A549 (cell line): ENCODE results near the gene KRT37. TPM values are rescaled to one million over a fixed set of nuclear protein-coding genes. Genes with fewer than 3 reads are reported as not detected.

ENCODE experiments used
- ATAC-seq, 2 experiments: fragments of 200-7000 bp in 1 of 2; fragments of >200 bp in 1 of 2; cut with Nextera tagmentation in 1 of 2; cut with Tn5 transposase in 1 of 2; 3 replicates each; pipeline versions ENCODE4 v1.8.0 to v1.9.1; 2018 to 2020; ENCODE audit warnings: mild to moderate bottlenecking in 1 of 2, moderate library complexity in 1 of 2
- CTCF ChIA-PET: fragments of 300-600 bp; sonication (Branson Sonifier 250); formaldehyde crosslinking; extraction: SDS; loops from one replicate; lab custom pipeline; 2021; ENCODE audit warnings: antibody characterized with exemption, inconsistent platforms; lab: Yijun Ruan, JAX
- POLR2A ChIA-PET: fragments of 350-600 bp; formaldehyde crosslinking; extraction: SDS; loops from one replicate; lab custom pipeline; 2021; ENCODE audit warnings: antibody characterized with exemption, inconsistent platforms; lab: Yijun Ruan, JAX
- DNase-seq, 2 experiments: peaks; one replicate each; pipeline versions ENCODE4 v3.0.0 to v3.0.0-alpha.2; 2011 to 2016; ENCODE audit warnings: low read depth in 1 of 2, low spot score in 1 of 2
- FAIRE-seq: peaks from 2 replicates; lab custom pipeline; 2011; peaks lifted over from hg19 to GRCh38; lab: Jason Lieb, UNC
- H3K27ac ChIP-seq, 2 experiments: fragments of >200 bp; sonication (Bioruptor Twin); formaldehyde crosslinking; 3 replicates each; pipeline ENCODE4 v1.5.1; 2016 to 2017
- H3K4me1 ChIP-seq: fragments of >200 bp; sonication (Bioruptor Twin); formaldehyde crosslinking; 3 replicates; pipeline ENCODE4 v1.6.1; 2016
- H3K4me2 ChIP-seq: fragments of >200 bp; sonication (Bioruptor Twin); formaldehyde crosslinking; 3 replicates; pipeline ENCODE4 v1.6.1; 2016
- H3K4me3 ChIP-seq: fragments of >200 bp; sonication (Bioruptor Twin); formaldehyde crosslinking; 3 replicates; pipeline ENCODE4 v1.5.1; 2016
- H3K9me3 ChIP-seq: fragments of >200 bp; sonication (Bioruptor Twin); formaldehyde crosslinking; 3 replicates; pipeline ENCODE4 v1.6.1; 2016
- BCL3 ChIP-seq: fragments of >200 bp; sonication (Bioruptor Twin); formaldehyde crosslinking; IDR thresholded peaks from 3 replicates; pipeline ENCODE4 v1.6.1; 2016
- CBX8 ChIP-seq: fragments of 200-600 bp; sonication (generic); IDR thresholded peaks from 2 replicates; pipeline ENCODE4 v1.6.1; 2016
- CHD4 ChIP-seq: fragments of 200-600 bp; sonication (generic); IDR thresholded peaks from 2 replicates; pipeline ENCODE4 v1.6.1; 2016; ENCODE audit warnings: antibody characterized with exemption, mild to moderate bottlenecking, borderline replicate concordance
- CTCF ChIP-seq: fragments of >200 bp; sonication (Bioruptor Twin); formaldehyde crosslinking; IDR thresholded peaks from 3 replicates; pipeline ENCODE4 v1.5.1; 2016
- E2F6 ChIP-seq: IDR thresholded peaks from 2 replicates; pipeline ENCODE4 v1.6.1; 2012; ENCODE audit warnings: low read depth, borderline replicate concordance
- ESRRA ChIP-seq: fragments of 150-350 bp; IDR thresholded peaks from 2 replicates; pipeline ENCODE4 v1.6.1; 2014; ENCODE audit warnings: mild to moderate bottlenecking, low read length, borderline replicate concordance
- GATA3 ChIP-seq: IDR thresholded peaks from 2 replicates; pipeline ENCODE4 v1.6.1; 2012; ENCODE audit warnings: borderline replicate concordance
- HDAC2 ChIP-seq: fragments of 200-600 bp; sonication (generic); IDR thresholded peaks from 2 replicates; pipeline ENCODE4 v1.6.1; 2016
- HOXB13 ChIP-seq: fragments of 250-450 bp; sonication (Bioruptor Pico); IDR thresholded peaks from 2 replicates; pipeline ENCODE4 v1.5.0; 2020; ENCODE audit warnings: low read depth, mild to moderate bottlenecking, moderate library complexity
- JUNB ChIP-seq: fragments of >200 bp; sonication (Bioruptor Twin); formaldehyde crosslinking; IDR thresholded peaks from 2 replicates; pipeline ENCODE4 v1.6.1; 2016
- MAX ChIP-seq: IDR thresholded peaks from 2 replicates; pipeline ENCODE4 v1.6.1; 2012
- MAZ ChIP-seq: fragments of 150-350 bp; IDR thresholded peaks from 2 replicates; pipeline ENCODE4 v1.6.1; 2014; ENCODE audit warnings: antibody characterized with exemption, low read depth, low read length, borderline replicate concordance
- NPAS2 ChIP-seq: fragments of 250-450 bp; sonication (Bioruptor Pico); IDR thresholded peaks from 2 replicates; pipeline ENCODE4 v1.8.0; 2022; ENCODE audit warnings: mild to moderate bottlenecking, moderate library complexity, borderline replicate concordance
- NR3C1 ChIP-seq: fragments of >200 bp; sonication (Bioruptor Twin); formaldehyde crosslinking; IDR thresholded peaks from 3 replicates; pipeline ENCODE4 v1.6.1; 2017
- PHF8 ChIP-seq: fragments of 200-600 bp; sonication (generic); IDR thresholded peaks from 2 replicates; pipeline ENCODE4 v1.6.1; 2016; ENCODE audit warnings: low read depth, mild to moderate bottlenecking, antibody characterized with exemption, moderate library complexity, borderline replicate concordance
- RFX5 ChIP-seq: fragments of 450-650 bp; IDR thresholded peaks from 2 replicates; pipeline ENCODE4 v1.7.1; 2014; ENCODE audit warnings: antibody characterized with exemption, mild to moderate bottlenecking, moderate library complexity
- TP53 ChIP-seq: fragments of 250-450 bp; sonication (Bioruptor Pico); IDR thresholded peaks from 2 replicates; pipeline ENCODE4 v1.5.0; 2021; ENCODE audit warnings: mild to moderate bottlenecking, moderate library complexity
- ZNF302 ChIP-seq: fragments of 250-450 bp; sonication (Bioruptor Pico); IDR thresholded peaks from 2 replicates; pipeline ENCODE4 v1.9.0; 2021; ENCODE audit warnings: inconsistent platforms, mild to moderate bottlenecking, moderate library complexity
- ZSCAN20 ChIP-seq: fragments of 250-450 bp; sonication (Bioruptor Pico); IDR thresholded peaks from 2 replicates; pipeline ENCODE4 v1.8.0; 2022; ENCODE audit warnings: mild to moderate bottlenecking, moderate library complexity
- WGBS: methylation state at CpG from one replicate; pipeline ENCODE4 v1.1.6; 2017; ENCODE audit errors: missing lambda C conversion rate; 5-methylcytosine and 5-hydroxymethylcytosine counted together
- polyA plus RNA-seq, 4 experiments: library from polyadenylated mRNA; depleted of rRNA in 3 of 4; stranded (reverse); fragments of >200 nt; fragmentation: RNase III in 1 of 4; extraction: RNeasy Plus Mini Kit Qiagen cat#74134 plus additional on column Dnase treatment in 1 of 4; gene quantifications; 2 replicates in 3 of 4; 3 replicates in 1 of 4; pipeline ENCODE4 v1.2.3, GENCODE V29; 2011 to 2017
- TF ChIP-seq, protein P1 (sequence below): fragments of >200 bp; sonication (Bioruptor Twin); formaldehyde crosslinking; IDR thresholded peaks from 2 replicates; pipeline ENCODE4 v1.6.1; 2016

The KRT37 gene
- polyA plus RNA-seq, 2 of the 4 experiments (the other 2 are of a cell fraction), result not detected

DNA sequence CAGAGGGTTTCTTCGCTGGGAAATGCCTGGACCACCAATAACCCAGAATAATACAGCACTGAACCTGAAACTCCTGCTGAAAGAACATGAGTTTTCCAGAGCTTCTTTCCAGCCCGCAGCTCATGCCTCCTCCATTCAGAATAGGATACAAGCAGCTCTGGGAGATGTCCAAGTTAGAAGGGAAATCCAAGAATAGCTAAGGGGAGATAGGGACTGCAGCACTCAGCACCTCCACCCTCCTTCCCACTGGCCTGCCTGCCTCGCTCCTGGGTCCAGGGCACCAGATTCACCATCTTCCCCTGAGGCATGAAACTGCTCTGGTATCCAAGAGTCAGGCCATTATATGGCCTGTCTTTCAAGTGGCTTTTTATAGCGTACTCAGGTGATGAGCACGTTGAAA lies 31.1 kb downstream of the KRT37 start (continued):
- TF ChIP-seq CTCF, result no peak
- TF ChIP-seq ZNF302, result no peak
- no peak for TF ChIP-seq BCL3
- no peak for TF ChIP-seq CBX8

DNA sequence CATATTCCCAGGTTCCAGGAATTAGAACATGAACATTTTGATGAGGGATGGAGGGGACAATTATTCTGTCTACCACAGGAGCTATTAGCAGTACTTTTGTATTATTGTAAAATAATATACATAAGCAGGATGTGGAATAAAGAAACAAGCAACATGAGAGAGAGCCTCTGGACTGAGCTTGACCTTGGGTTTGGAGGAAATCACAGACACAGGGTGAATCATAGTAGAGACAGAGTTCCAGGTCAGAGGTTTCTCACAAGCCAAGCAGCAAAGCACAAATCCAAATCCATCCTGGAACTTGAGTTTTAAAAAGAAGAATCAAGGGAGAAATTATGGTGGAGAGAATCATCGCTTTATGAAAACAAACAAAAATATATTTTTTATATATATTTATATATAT lies 32.1 kb downstream of the KRT37 start:
- 91% methylated on average over 1 of the region's 1 CpG for WGBS
- POLR2A ChIA-PET, result no interaction called here
- FAIRE-seq (no peak), DNase-seq (no peak), ATAC-seq (no peak)
- H3K4me2 ChIP-seq, result no peak overlapping the region
- H3K4me3 ChIP-seq, result no peak overlapping the region
- CTCF ChIA-PET, result interaction anchor here (1.4 to 1.6 kb wide), 3 partner anchors 18 to 535 kb away, joined by 3 to 4 read pairs (median 4); no protein-coding TSS in a partner anchor
- no peaks in the 10 kb centered on the region for H3K4me1 ChIP-seq
- 0 out of 3 replicates have a peak, but pooled peaks cover 5% of the 10 kb centered on the region for H3K9me3 ChIP-seq
- TF ChIP-seq NR3C1 (no peak), ZSCAN20 (CRISPR knock-in tag) (no peak), TP53 (CRISPR knock-in tag) (no peak), MAZ (no peak), JUNB (no peak), MAX (no peak), HOXB13 (CRISPR knock-in tag) (no peak), NPAS2 (CRISPR knock-in tag) (no peak), GATA3 (no peak), HDAC2 (no peak), PHF8 (no peak), E2F6 (no peak), RFX5 (no peak)
- TF ChIP-seq, protein P1, sequence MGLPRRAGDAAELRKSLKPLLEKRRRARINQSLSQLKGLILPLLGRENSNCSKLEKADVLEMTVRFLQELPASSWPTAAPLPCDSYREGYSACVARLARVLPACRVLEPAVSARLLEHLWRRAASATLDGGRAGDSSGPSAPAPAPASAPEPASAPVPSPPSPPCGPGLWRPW, result no peak
- no peak overlapping the region for H3K27ac ChIP-seq

GRCh38 chr17:41391535-41391934 lies 32.9 kb downstream of the KRT37 start:
- no peak overlapping the region for H3K27ac ChIP-seq
- H3K9me3 ChIP-seq, result peaks cover 13% of the 10 kb centered on the region
- 51% methylated on average over 2 of the region's 2 CpGs for WGBS
- POLR2A ChIA-PET, result no interaction called here
- no peak for ATAC-seq
- no peaks in the 10 kb centered on the region for H3K4me1 ChIP-seq
- H3K4me3 ChIP-seq, result no peak overlapping the region
- no peak overlapping the region for H3K4me2 ChIP-seq
- CTCF ChIA-PET, result interaction anchor here (1.2 to 2.2 kb wide), 9 partner anchors 9 to 535 kb away, joined by 3 to 9 read pairs (median 4); partner anchors contain the start of gene KRT34
- TF ChIP-seq, protein P1, result no peak
- no peak for TF ChIP-seq ESRRA
- TF ChIP-seq CHD4, result no peak
- no peak for TF ChIP-seq JUNB
- no peak for TF ChIP-seq NPAS2 (CRISPR knock-in tag)
- DNase-seq, result no peak
- no peak for FAIRE-seq
